ENCODE results near the gene NUBP2. TPM values are rescaled to one million over a fixed set of nuclear protein-coding genes. Genes with fewer than 3 reads are reported as not detected.

Gene NUBP2
- total RNA-seq, 4 donors from 2014 or later, result 64.4 to 92.2 (median 80.6) TPM

DNA sequence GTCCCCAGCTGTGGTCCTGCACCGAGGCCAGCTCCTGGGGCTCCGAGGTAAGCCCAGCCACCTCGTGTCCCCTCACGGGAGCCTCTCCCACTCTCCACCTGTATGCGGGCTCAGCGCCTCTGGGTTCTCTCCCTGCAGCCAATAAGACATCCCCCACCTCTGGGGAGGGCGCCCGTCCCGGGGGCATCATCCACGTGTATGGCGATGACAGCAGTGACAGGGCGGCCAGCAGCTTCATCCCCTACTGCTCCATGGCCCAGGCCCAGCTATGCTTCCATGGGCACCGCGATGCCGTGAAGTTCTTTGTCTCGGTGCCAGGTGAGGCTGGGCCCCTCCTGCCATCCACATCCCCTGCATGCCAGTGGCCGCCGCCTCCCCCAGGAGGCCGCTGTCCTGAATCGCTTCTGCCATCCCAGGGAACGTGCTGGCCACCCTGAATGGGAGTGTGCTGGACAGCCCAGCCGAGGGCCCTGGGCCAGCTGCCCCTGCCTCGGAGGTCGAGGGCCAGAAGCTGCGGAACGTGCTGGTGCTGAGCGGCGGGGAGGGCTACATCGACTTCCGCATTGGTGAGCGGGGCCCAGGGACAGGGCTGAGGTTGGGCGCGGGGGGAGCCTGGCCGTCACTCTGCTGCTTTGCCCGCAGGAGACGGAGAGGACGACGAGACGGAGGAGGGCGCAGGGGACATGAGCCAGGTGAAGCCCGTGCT, 14.5 kb upstream of the NUBP2 start:
- no peaks in the 10 kb centered on the region for H3K9me3 ChIP-seq
- H3K27me3 ChIP-seq, result no peaks in the 10 kb centered on the region
- no peak for ATAC-seq
- WGBS, 2 donors (ENCODE audit: low coverage in 1 of 2), result 65% methylated on average over 5 of the region's 41 CpGs; no CpG with 5 or more reads in 1 of the 2 donors
- no peak overlapping the region for H3K27ac ChIP-seq
- TF ChIP-seq POLR2AphosphoS5 (IDR thresholded peaks at IDR 0.05), result no peak
- TF ChIP-seq, protein P1, sequence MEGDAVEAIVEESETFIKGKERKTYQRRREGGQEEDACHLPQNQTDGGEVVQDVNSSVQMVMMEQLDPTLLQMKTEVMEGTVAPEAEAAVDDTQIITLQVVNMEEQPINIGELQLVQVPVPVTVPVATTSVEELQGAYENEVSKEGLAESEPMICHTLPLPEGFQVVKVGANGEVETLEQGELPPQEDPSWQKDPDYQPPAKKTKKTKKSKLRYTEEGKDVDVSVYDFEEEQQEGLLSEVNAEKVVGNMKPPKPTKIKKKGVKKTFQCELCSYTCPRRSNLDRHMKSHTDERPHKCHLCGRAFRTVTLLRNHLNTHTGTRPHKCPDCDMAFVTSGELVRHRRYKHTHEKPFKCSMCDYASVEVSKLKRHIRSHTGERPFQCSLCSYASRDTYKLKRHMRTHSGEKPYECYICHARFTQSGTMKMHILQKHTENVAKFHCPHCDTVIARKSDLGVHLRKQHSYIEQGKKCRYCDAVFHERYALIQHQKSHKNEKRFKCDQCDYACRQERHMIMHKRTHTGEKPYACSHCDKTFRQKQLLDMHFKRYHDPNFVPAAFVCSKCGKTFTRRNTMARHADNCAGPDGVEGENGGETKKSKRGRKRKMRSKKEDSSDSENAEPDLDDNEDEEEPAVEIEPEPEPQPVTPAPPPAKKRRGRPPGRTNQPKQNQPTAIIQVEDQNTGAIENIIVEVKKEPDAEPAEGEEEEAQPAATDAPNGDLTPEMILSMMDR (IDR thresholded peaks at IDR 0.05), result no peak
- TF ChIP-seq POLR2A (IDR thresholded peaks at IDR 0.05), result no peak
- TF ChIP-seq EP300 (IDR thresholded peaks at IDR 0.05), result no peak
- no peak overlapping the region for H3K4me3 ChIP-seq
- H3K36me3 ChIP-seq, result peaks cover 0 to 67% of the 10 kb centered on the region in 2 donors
- H3K4me1 ChIP-seq, result peaks cover 0 to 45% (median 13%) of the 10 kb centered on the region in 3 donors

DNA sequence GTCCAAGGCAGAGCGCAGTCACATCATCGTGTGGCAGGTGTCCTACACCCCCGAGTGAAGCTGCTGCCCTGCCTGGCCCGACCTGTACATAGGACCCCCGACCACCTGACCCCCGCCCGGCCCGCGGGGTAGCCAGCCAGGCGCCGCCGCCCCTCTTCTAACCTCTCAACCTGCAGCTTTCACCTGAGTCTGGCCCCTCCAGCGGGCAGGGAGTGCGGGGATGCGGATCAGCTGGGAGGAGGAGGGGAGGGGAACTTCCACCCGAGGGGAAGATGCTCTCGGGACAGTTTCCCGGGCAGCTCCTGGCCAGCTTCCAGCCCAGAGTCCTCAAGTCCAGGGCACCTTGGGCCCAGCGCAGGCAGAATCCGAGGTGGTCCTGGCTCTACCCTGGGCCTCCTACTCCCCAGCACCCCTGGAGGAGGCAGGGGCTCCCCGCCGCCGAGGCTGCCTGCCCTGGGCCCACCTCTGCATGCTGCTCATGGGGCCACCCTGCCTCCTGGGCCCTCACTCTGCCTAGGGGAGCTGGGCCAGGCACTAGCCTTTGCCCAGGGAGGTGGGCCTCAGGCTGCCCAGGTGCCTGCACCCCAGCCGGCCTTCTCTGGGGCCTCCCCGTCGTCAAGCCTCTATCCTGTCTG, 13.9 kb upstream of the NUBP2 start:
- Histone ChIP-seq H3K36me3 (peaks cover 0 to 61% of the 10 kb centered on the region in 2 donors), H3K9me3 (no peaks in the 10 kb centered on the region), H3K4me1 (peaks cover 0 to 44% (median 16%) of the 10 kb centered on the region in 3 donors), H3K27ac (peak overlapping the region in 3 of 4 donors; percentile 24 to 98 (median 96)), H3K27me3 (no peaks in the 10 kb centered on the region), H3K4me3 (no peak overlapping the region)
- TF ChIP-seq, protein P1 (IDR thresholded peaks at IDR 0.05), result no peak
- TF ChIP-seq EP300 (IDR thresholded peaks at IDR 0.05), result no peak
- WGBS, 2 donors (ENCODE audit: low coverage in 1 of 2), result 60 to 80% methylated on average over 1 of the region's 26 CpGs
- ATAC-seq, result no peak

DNA sequence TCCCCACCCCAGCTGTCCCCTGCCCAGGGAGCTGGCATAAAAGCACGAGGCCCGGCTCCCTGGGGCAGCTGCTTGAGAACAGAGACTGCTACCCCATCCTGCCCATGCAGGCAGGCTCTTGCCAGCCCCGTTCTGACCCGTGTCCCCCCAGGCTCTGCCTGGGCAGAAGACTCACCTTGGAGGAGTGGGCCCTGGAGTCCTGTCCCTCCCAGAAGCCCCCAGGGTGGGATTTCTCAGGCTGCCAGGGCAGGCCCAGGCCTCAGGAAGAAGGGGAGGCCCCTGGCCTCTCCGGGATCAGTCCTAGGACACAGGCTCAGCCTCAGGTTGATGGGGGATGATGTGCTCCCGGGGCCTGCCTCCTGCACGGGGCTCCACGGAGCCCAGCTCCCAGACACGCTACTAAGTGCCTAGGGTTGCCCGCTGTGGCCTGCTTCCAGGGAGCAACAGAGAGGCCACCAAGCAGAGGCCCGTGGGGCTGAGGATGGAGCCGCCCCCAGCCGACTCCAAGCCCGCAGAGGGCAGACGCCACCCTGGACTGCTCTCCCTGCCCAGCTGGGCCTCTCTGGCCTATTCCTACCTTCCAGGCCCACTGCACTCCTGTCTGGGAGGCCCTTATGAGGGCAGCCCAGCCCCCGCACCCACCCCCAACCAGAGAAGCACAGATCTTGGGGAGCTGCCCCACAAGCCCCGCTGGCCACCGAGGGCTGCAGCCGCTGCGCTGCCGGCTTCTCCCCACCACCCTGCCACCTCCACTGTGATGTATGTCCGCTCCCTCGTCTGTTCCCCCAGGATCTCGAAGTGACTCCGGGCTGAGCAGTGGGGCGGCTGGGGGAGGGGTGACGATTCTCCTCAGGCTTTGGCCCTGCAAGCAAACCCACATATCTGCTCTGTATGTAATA, 13.1 kb upstream of the NUBP2 start:
- no peak for TF ChIP-seq POLR2AphosphoS5 (IDR thresholded peaks at IDR 0.05)
- TF ChIP-seq POLR2A (IDR thresholded peaks at IDR 0.05), result no peak
- H3K9me3 ChIP-seq, result no peaks in the 10 kb centered on the region
- H3K27me3 ChIP-seq, result no peaks in the 10 kb centered on the region
- H3K36me3 ChIP-seq, result peaks cover 0 to 53% of the 10 kb centered on the region in 2 donors
- ATAC-seq, result no peak
- H3K4me1 ChIP-seq, result peaks cover 0 to 51% (median 23%) of the 10 kb centered on the region in 3 donors
- peak overlapping the region in 1 of 2 donors; percentile 84 for H3K4me3 ChIP-seq
- WGBS, 2 donors (ENCODE audit: low coverage in 1 of 2), result no CpG with 5 or more reads among the region's 27 CpGs
- H3K27ac ChIP-seq, result peak overlapping the region; percentile 32 to 99 (median 97)

DNA sequence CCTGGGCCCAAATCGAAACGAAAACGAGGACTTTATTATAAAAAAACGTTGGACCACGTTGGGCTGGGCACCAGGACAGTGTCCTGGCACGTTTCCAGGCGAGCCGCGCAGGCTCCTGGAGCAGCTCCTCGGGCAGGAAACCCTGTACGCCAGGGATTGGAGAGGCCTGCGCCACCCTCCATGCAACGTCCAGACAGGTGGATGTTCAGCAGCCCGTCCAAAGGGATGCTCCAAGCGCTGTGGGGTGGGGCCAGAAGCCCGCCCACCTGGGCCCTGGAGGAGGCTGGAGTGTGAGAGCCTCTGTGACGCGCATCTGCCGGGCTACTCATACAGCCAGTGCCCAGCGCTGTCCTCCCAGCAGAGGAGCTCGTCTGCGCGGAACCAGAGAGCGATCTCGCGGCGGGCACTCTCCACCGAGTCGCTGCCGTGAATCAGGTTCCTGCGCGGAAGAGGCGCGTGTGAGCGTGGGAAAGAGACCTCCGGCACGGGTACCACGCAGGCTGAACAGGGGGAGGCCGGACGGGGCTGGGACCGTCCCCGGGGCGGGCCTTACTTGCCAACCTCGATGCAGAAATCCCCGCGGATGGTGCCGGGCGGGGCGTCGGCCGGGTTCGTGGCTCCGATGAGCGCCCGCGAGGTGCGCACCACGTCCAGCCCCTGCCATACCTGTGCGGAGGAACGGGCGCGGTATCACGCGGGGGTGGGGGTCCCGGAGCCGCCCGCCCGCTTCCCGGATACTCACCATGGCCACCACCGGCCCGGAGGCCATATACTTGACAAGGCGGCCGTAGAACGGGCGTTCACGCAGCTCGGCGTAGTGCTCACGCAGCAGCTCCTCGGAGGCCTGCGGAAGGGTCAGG, 12.2 kb upstream of the NUBP2 start:
- Histone ChIP-seq H3K27me3 (no peaks in the 10 kb centered on the region), H3K4me1 (peaks cover 0 to 60% (median 27%) of the 10 kb centered on the region in 3 donors), H3K27ac (peak overlapping the region; percentile 52 to 99 (median 97)), H3K9me3 (no peaks in the 10 kb centered on the region), H3K4me3 (peak overlapping the region; percentile 71 to 84), H3K36me3 (peaks cover 0 to 53% of the 10 kb centered on the region in 2 donors)
- TF ChIP-seq EP300 (IDR thresholded peaks at IDR 0.05), result no peak
- TF ChIP-seq POLR2A (IDR thresholded peaks at IDR 0.05), result peak in 1 of 2 donors; percentile 31
- TF ChIP-seq POLR2AphosphoS5 (IDR thresholded peaks at IDR 0.05), result peak; percentile 37
- TF ChIP-seq, protein P1 (IDR thresholded peaks at IDR 0.05), result peak in 1 of 4 experiments; percentile 19
- peak; percentile 40 for ATAC-seq
- WGBS, 2 donors (ENCODE audit: low coverage in 1 of 2), result no CpG with 5 or more reads among the region's 81 CpGs

Measured in gastroesophageal sphincter (tissue), 4 donors.